Prostate gland (tissue), 2 donors: ENCODE results near the gene GTF2A1L.

ENCODE experiments used
- POLR2A ChIP-seq: fragments of 450-650 bp; IDR thresholded peaks from one replicate; pipeline ENCODE4 v1.6.1; 2016; ENCODE audit warnings: antibody characterized with exemption, mild to moderate bottlenecking
- TF ChIP-seq, protein P1 (sequence below), 4 experiments: fragments of 200-600 bp in 2 of 4; fragments of 450-650 bp in 2 of 4; sonication (generic) in 2 of 4; IDR thresholded peaks; 1 replicate in 3 of 4; 2 replicates in 1 of 4; pipeline ENCODE4 v1.5.1; 2016 to 2019; ENCODE audit warnings: antibody characterized with exemption in 4 of 4, mild to moderate bottlenecking in 2 of 4, moderate library complexity in 2 of 4

DNA sequence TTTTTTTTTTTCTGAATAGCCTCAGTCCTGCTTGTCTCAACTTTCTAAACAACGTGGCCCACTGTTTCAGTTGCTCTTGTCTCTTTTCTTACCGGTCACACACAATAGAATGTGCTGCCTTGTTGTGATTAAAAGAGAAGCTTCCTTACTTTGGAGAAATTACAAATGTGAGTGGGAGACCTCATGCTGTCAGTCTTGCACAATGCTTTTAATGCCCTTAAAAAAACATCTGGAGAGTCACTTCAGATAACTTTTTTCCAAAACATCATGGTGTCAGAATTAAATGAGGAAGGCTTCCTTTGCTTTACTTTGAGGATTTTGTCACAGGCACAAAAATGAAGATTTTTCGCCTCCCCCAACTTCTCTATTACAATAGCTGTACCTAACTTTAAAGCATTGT is 100.2 kb downstream of the GTF2A1L start:
- TF ChIP-seq, protein P1, sequence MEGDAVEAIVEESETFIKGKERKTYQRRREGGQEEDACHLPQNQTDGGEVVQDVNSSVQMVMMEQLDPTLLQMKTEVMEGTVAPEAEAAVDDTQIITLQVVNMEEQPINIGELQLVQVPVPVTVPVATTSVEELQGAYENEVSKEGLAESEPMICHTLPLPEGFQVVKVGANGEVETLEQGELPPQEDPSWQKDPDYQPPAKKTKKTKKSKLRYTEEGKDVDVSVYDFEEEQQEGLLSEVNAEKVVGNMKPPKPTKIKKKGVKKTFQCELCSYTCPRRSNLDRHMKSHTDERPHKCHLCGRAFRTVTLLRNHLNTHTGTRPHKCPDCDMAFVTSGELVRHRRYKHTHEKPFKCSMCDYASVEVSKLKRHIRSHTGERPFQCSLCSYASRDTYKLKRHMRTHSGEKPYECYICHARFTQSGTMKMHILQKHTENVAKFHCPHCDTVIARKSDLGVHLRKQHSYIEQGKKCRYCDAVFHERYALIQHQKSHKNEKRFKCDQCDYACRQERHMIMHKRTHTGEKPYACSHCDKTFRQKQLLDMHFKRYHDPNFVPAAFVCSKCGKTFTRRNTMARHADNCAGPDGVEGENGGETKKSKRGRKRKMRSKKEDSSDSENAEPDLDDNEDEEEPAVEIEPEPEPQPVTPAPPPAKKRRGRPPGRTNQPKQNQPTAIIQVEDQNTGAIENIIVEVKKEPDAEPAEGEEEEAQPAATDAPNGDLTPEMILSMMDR (IDR thresholded peaks at IDR 0.05): no peak
- no peak for TF ChIP-seq POLR2A
